Body of pancreas (tissue), 4 donors: ENCODE results near the gene ARHGEF40. TPM values are rescaled to one million over a fixed set of nuclear protein-coding genes. Genes with fewer than 3 reads are reported as not detected.

ENCODE experiments used
- ATAC-seq: fragments of 150-250 bp; one replicate; pipeline ENCODE4 v1.9.1; 2016
- DNase-seq, 4 donors: peaks; one replicate each; pipeline ENCODE4 v3.0.0-alpha.2; 2019
- H3K27ac ChIP-seq, 4 donors: fragments of 200-600 bp; sonication (generic); 1 replicate in 3 of 4; 2 replicates in 1 of 4; pipeline versions ENCODE4 v1.5.1 to v1.6.1; 2016 to 2019; ENCODE audit warnings: mild to moderate bottlenecking in 1 of 4, mixed read lengths in 1 of 4, moderate library complexity in 1 of 4
- H3K27me3 ChIP-seq, 2 donors: fragments of 200-600 bp; sonication (generic); one replicate each; pipeline ENCODE4 v1.6.0; 2016; ENCODE audit warnings: mild to moderate bottlenecking in 1 of 2
- H3K36me3 ChIP-seq, 2 donors: fragments of 200-600 bp; sonication (generic); replicated peaks in 1 of 2; 2 replicates each; pipeline ENCODE4 v1.5.1; 2016; ENCODE audit warnings: low read depth in 2 of 2; ENCODE audit not compliant: insufficient read depth in 1 of 2
- H3K4me1 ChIP-seq: fragments of 200-600 bp; sonication (generic); one replicate; pipeline ENCODE4 v1.6.0; 2016
- H3K4me3 ChIP-seq, 2 donors: fragments of 200-600 bp; sonication (generic); 1 replicate in 1 of 2; 2 replicates in 1 of 2; pipeline ENCODE4 v1.5.1; 2016 to 2019
- H3K9me3 ChIP-seq, 3 donors: fragments of 200-600 bp; sonication (generic); 1 replicate in 2 of 3; 2 replicates in 1 of 3; pipeline ENCODE4 v1.5.1; 2016
- POLR2A ChIP-seq, 3 donors: fragments of 450-650 bp; IDR thresholded peaks; one replicate each; pipeline ENCODE4 v1.6.1; 2016; ENCODE audit warnings: antibody characterized with exemption in 3 of 3, mild to moderate bottlenecking in 2 of 3
- WGBS, 2 donors: methylation state at CpG; one replicate each; pipeline ENCODE4 v1.1.5; 2017; 5-methylcytosine and 5-hydroxymethylcytosine counted together
- intact Hi-C: fragments of 100-400 bp; cut with DNase I; formaldehyde crosslinking; loops from one replicate; pipeline ENCODE4 v1.15.1; 2023
- total RNA-seq, 2 donors: library from RNA; depleted of rRNA; stranded (reverse); fragments of >200 nt; gene quantifications; one replicate each; pipeline ENCODE4 v1.1.0, GENCODE V29; 2016
- TF ChIP-seq, protein P1 (sequence below), 7 experiments: fragments of 450-650 bp in 4 of 7; fragments of 200-600 bp in 3 of 7; sonication (generic) in 3 of 7; IDR thresholded peaks; one replicate each; pipeline ENCODE4 v1.5.1; 2016 to 2019; ENCODE audit warnings: antibody characterized with exemption in 7 of 7

The ARHGEF40 gene
- total RNA-seq, 2 donors from 2014 or later, result 58.4 to 142 TPM

DNA sequence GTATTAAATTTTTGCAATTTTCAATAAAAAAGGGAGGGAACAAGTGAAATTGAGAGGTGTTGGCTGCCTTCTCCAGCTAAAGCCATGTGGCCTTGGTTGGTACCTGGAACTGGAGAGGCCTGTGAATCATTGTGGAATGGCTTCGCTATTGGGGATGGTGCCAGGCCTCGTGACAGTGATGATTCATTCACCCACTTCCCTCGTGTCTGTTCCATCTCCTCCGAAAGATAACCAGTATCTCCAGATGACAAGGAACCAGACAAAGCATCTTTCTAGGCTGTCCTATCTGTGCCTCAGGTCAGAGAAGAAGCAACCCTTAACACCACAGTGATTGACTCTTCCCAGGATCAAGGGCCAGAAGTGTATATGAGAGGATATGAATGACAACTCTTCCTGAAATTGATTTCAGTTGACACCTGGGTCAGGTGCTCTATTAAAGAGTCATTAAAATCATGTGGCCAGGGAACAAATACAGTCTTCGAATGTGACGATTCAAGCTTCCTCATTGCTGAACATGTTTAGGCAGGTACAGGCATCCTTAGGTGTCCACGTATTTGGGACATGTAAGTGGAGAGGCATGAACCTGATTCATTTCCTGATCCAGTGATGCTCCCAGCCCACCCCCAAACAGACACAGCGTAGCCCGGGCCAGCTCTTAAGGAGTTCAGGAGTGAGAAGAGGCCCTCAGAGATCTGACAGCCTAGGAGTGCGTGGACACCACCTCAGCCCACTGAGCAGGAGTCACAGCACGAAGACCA lies 28.2 kb upstream of the ARHGEF40 start, which contains the start of gene RNASE7:
Gene RNASE7 (plus strand): TSS at position 687 of the 758 bp plus-strand sequence. CDS start 631 bp downstream, outside the sequence.
- DNase-seq (peak in 2 of 4 donors; percentile 31 to 59), ATAC-seq (no peak)
- intact Hi-C loops, result no loop called here
- no peak within 1 kb of the TSS for H3K4me3 ChIP-seq
- no peak for TF ChIP-seq POLR2A (IDR thresholded peaks at IDR 0.05)
- TF ChIP-seq, protein P1, sequence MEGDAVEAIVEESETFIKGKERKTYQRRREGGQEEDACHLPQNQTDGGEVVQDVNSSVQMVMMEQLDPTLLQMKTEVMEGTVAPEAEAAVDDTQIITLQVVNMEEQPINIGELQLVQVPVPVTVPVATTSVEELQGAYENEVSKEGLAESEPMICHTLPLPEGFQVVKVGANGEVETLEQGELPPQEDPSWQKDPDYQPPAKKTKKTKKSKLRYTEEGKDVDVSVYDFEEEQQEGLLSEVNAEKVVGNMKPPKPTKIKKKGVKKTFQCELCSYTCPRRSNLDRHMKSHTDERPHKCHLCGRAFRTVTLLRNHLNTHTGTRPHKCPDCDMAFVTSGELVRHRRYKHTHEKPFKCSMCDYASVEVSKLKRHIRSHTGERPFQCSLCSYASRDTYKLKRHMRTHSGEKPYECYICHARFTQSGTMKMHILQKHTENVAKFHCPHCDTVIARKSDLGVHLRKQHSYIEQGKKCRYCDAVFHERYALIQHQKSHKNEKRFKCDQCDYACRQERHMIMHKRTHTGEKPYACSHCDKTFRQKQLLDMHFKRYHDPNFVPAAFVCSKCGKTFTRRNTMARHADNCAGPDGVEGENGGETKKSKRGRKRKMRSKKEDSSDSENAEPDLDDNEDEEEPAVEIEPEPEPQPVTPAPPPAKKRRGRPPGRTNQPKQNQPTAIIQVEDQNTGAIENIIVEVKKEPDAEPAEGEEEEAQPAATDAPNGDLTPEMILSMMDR (IDR thresholded peaks at IDR 0.05), result no peak
- no peaks in the 10 kb centered on the region for H3K9me3 ChIP-seq
- peak within 1 kb of the TSS; percentile 67 to 76 (median 74) for H3K27ac ChIP-seq
- no peaks in the 10 kb centered on the region for H3K27me3 ChIP-seq
- H3K36me3 ChIP-seq, result no peaks in the 10 kb centered on the region
- WGBS, 2 donors, result 59 to 61% methylated on average over 11 of the region's 11 CpGs
- H3K4me1 ChIP-seq, result peaks cover 59% of the 10 kb centered on the region

DNA sequence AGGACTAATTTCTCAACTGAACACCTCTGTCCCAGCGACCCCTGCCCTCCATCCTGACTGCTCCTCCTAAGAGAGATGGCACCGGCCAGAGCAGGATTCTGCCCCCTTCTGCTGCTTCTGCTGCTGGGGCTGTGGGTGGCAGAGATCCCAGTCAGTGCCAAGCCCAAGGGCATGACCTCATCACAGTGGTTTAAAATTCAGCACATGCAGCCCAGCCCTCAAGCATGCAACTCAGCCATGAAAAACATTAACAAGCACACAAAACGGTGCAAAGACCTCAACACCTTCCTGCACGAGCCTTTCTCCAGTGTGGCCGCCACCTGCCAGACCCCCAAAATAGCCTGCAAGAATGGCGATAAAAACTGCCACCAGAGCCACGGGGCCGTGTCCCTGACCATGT lies 27.2 kb upstream of the ARHGEF40 start:
- ATAC-seq (no peak), DNase-seq (peak; percentile 38 to 69 (median 58))
- intact Hi-C loops, result no loop called here
- TF ChIP-seq, protein P1 (IDR thresholded peaks at IDR 0.05), result no peak
- no peak for TF ChIP-seq POLR2A (IDR thresholded peaks at IDR 0.05)
- Histone ChIP-seq H3K36me3 (no peaks in the 10 kb centered on the region), H3K4me3 (no peak overlapping the region), H3K9me3 (no peaks in the 10 kb centered on the region), H3K4me1 (peaks cover 65% of the 10 kb centered on the region), H3K27ac (peak overlapping the region; percentile 67 to 76 (median 74)), H3K27me3 (no peaks in the 10 kb centered on the region)
- 30 to 40% methylated on average over 8 of the region's 8 CpGs for WGBS, 2 donors

DNA sequence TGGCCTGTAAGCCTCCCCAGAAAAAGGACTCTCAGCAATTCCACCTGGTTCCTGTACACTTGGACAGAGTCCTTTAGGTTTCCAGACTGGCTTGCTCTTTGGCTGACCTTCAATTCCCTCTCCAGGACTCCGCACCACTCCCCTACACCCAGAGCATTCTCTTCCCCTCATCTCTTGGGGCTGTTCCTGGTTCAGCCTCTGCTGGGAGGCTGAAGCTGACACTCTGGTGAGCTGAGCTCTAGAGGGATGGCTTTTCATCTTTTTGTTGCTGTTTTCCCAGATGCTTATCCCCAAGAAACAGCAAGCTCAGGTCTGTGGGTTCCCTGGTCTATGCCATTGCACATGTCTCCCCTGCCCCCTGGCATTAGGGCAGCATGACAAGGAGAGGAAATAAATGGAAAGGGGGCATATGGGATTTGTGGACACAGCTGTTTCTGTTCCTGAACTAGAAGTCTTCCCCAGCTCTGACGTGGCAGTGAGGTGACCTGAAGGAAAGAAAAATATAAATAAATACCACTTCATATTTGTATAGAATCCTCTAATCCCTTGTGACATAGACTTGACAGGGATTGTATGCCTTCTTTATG lies 26.6 kb upstream of the ARHGEF40 start:
- intact Hi-C loops, result no loop called here
- 4 to 19% methylated on average over 2 of the region's 2 CpGs for WGBS, 2 donors
- H3K36me3 ChIP-seq, result no peaks in the 10 kb centered on the region

DNA sequence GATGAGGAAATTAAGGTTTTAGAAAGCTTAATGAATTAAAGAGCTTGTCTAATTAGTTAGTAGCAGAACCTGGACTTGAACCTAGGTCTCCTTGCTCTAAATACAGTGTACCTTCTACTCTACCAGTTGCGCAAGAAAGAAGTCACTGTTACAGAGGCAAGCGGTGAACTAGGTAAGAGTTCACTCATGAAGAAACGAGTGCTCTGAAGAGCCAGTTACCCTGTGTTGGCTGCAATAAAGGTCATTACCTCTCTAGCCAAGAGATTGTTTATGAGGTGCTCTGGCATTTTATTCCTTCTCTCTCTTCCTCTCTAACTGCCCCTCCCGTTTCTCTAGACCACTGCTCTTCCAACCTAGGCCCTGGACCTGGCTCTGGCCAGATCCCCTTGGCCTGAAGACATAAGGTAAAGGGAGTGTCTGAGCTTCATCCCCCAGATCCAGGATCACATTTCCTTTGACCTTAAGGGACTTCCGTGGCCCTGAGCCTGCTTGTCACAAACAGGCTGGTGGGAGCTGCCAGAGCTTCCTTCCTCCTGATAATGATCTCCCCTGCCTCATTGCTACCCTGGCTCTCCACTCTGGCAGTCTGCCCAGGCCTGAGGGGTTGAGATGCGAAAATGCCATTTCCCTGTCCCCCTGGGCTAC lies 26.0 kb upstream of the ARHGEF40 start:
- DNase-seq (peak in 2 of 4 donors; percentile 35 to 38), ATAC-seq (peak; percentile 13)
- Histone ChIP-seq H3K36me3 (no peaks in the 10 kb centered on the region), H3K4me1 (peaks cover 65% of the 10 kb centered on the region), H3K4me3 (no peak overlapping the region), H3K9me3 (no peaks in the 10 kb centered on the region), H3K27ac (peak overlapping the region; percentile 31 to 76 (median 74)), H3K27me3 (no peaks in the 10 kb centered on the region)
- TF ChIP-seq POLR2A (IDR thresholded peaks at IDR 0.05), result no peak
- TF ChIP-seq, protein P1 (IDR thresholded peaks at IDR 0.05), result no peak
- intact Hi-C loops, result no loop called here
- WGBS, 2 donors, result 32 to 39% methylated on average over 6 of the region's 6 CpGs

More for the DNA sequence above, 26.6 kb upstream of the ARHGEF40 start:
- no peak overlapping the region for H3K4me3 ChIP-seq
- ATAC-seq (no peak), DNase-seq (peak in 3 of 4 donors; percentile 45 to 50 (median 46))
- H3K9me3 ChIP-seq, result no peaks in the 10 kb centered on the region
- H3K4me1 ChIP-seq, result peaks cover 65% of the 10 kb centered on the region
- no peak for TF ChIP-seq POLR2A (IDR thresholded peaks at IDR 0.05)
- TF ChIP-seq, protein P1 (IDR thresholded peaks at IDR 0.05), result no peak
- peak overlapping the region; percentile 67 to 76 (median 74) for H3K27ac ChIP-seq
- no peaks in the 10 kb centered on the region for H3K27me3 ChIP-seq
